Stimulated activated naive CD8-positive, alpha-beta T cell treated with anti-CD3 and anti-CD28 coated beads, Interleukin-15, Interleukin-2, amounts not matched to agents 100 ng/mL and 50 ng/mL, for 24 hours (primary cell): ENCODE data around the gene PTPRT.

ENCODE experiments used
- H3K27ac Mint-ChIP-seq: one replicate; pipeline ENCODE4 v1.8.0; 2021; ENCODE audit warnings: mild to moderate bottlenecking, mixed read lengths
- H3K27me3 Mint-ChIP-seq: one replicate; pipeline ENCODE4 v1.8.0; 2021; ENCODE audit warnings: mixed read lengths
- H3K36me3 Mint-ChIP-seq: one replicate; pipeline ENCODE4 v1.8.0; 2021; ENCODE audit warnings: low read depth, mixed read lengths
- H3K4me1 Mint-ChIP-seq: one replicate; pipeline ENCODE4 v1.8.0; 2021; ENCODE audit warnings: low read depth, mixed read lengths
- H3K4me3 Mint-ChIP-seq: one replicate; pipeline ENCODE4 v1.8.0; 2021; ENCODE audit warnings: mild to moderate bottlenecking, mixed read lengths
- H3K9me3 Mint-ChIP-seq: one replicate; pipeline ENCODE4 v1.8.0; 2021; ENCODE audit warnings: mixed read lengths

PTPRT gene

GRCh38 chr20:43191946-43192863, 2.5 kb upstream of the PTPRT start:
- Mint-ChIP-seq H3K36me3 (no peaks in the 10 kb centered on the region), H3K4me1 (peaks cover 5% of the 10 kb centered on the region), H3K9me3 (no peaks in the 10 kb centered on the region), H3K27me3 (peaks cover 37% of the 10 kb centered on the region), H3K4me3 (no peak overlapping the region), H3K27ac (no peak overlapping the region)

DNA sequence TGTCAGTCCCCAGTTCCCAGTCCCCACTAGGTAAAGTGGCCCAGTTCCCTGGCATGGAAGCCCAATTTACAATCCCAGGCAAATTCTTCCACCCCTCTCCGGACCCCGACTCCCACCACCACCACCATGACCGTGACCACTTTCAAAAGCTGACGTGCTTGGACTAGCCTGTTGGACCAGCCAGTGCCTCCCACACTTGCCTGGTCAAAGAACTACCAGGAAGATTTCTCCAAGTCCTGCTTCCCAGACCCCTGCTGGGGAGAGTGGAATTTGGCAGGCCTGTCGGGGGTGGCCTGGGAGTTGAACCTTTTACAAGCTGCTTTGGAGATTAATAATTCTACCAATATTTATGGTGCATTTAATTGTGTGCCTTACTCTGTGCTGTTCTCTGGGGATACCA, 1.4 kb upstream of the PTPRT start:
- peaks cover 5% of the 10 kb centered on the region for H3K4me1 Mint-ChIP-seq
- H3K4me3 Mint-ChIP-seq: no peak overlapping the region
- no peaks in the 10 kb centered on the region for H3K36me3 Mint-ChIP-seq
- H3K9me3 Mint-ChIP-seq: no peaks in the 10 kb centered on the region
- H3K27me3 Mint-ChIP-seq: peaks cover 45% of the 10 kb centered on the region
- H3K27ac Mint-ChIP-seq: no peak overlapping the region

DNA sequence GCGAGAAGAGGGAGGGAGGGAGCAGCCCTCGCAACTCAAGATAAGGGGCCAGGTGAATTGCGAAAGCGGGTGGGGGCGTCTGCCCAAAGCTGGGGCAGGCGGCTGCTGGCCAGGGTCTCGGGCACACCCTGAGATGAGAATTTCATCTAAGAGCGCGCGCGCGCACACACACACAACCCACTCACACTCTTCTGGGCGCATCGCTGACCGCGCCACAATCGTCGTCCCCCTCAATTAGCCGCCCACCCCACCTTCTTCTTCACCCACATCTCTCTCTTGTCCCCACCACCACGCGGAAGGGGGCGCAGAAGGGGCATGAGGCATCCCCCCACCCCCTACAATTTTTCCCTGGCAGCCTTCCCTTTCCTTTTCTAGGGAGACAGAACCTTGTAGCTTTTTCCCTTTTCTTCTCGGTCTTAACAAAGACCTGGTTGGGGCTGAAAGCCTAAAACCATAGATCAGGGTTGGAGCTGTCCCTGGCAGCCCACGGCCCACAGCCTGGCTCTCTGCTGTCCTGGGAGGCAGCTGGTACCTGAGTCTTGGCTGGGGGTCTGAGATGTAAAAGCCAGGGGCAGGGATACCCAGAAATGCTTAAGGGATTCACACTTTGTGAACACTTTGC, 737 bp upstream of the PTPRT start:
- Mint-ChIP-seq H3K36me3 (no peaks in the 10 kb centered on the region), H3K4me1 (peaks cover 5% of the 10 kb centered on the region), H3K4me3 (no peak overlapping the region), H3K27me3 (peaks cover 45% of the 10 kb centered on the region), H3K27ac (no peak overlapping the region), H3K9me3 (no peaks in the 10 kb centered on the region)

- H3K9me3 Mint-ChIP-seq: no peaks in the 10 kb centered on the region
- peaks cover 5% of the 10 kb centered on the region for H3K4me1 Mint-ChIP-seq
- H3K36me3 Mint-ChIP-seq: no peaks in the 10 kb centered on the region
- no peak overlapping the region for H3K27ac Mint-ChIP-seq
- no peak overlapping the region for H3K4me3 Mint-ChIP-seq
- peaks cover 50% of the 10 kb centered on the region for H3K27me3 Mint-ChIP-seq
These were observed 699 bp downstream of the PTPRT start for GRCh38 chr20:43188861-43189553.

- Mint-ChIP-seq H3K4me3 (no peak overlapping the region), H3K4me1 (peaks cover 5% of the 10 kb centered on the region), H3K36me3 (no peaks in the 10 kb centered on the region), H3K27me3 (peaks cover 50% of the 10 kb centered on the region), H3K27ac (no peak overlapping the region), H3K9me3 (no peaks in the 10 kb centered on the region)
These were observed 1.5 kb downstream of the PTPRT start for GRCh38 chr20:43188234-43188653.

- H3K9me3 Mint-ChIP-seq: no peaks in the 10 kb centered on the region
- no peak overlapping the region for H3K27ac Mint-ChIP-seq
- H3K36me3 Mint-ChIP-seq: no peaks in the 10 kb centered on the region
- H3K4me1 Mint-ChIP-seq: peaks cover 5% of the 10 kb centered on the region
- no peak overlapping the region for H3K4me3 Mint-ChIP-seq
- H3K27me3 Mint-ChIP-seq: peaks cover 50% of the 10 kb centered on the region
These were observed 2.1 kb downstream of the PTPRT start for GRCh38 chr20:43187476-43188233.

DNA sequence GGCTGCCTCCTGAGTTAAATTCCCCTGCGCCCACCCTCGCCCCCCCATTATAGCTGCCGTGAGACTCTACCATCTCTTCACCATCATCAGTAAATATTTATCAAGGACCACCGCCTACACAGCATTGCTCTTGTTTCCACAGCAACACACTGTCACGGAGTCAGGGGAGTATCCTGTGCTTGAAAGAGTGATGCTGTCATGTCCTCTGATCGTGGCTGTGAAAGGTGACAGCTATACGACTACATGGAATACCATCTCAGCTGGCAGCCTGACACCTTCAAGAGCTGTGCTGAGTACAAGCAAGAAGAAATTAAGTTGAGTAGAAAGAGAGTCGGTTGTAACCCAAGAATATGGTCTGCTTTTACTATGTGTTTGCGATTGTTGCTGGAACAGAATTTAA, 3.4 kb downstream of the PTPRT start:
- peaks cover 41% of the 10 kb centered on the region for H3K27me3 Mint-ChIP-seq
- peaks cover 5% of the 10 kb centered on the region for H3K4me1 Mint-ChIP-seq
- H3K9me3 Mint-ChIP-seq: no peaks in the 10 kb centered on the region
- H3K27ac Mint-ChIP-seq: no peak overlapping the region
- H3K4me3 Mint-ChIP-seq: no peak overlapping the region
- no peaks in the 10 kb centered on the region for H3K36me3 Mint-ChIP-seq

DNA sequence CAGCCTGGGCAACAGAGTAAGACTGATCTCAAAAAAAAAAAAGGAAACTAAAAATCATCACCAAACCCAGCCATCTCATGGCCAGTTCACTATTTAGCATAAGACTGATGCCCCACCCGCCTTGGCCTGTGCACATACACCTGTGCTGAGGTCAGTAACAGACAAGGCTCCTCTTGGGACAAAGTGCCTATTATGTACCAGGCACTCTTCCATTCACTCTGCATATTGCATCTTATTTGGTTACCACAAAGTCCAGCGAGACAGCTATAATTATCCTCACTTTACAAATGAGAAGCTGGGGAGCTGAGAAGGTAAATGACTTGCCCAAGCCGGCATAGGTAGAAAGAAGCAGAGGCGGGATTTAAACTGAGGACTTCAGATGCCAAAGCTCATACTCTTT, 3.8 kb downstream of the PTPRT start:
- Mint-ChIP-seq H3K36me3 (no peaks in the 10 kb centered on the region), H3K27me3 (peaks cover 37% of the 10 kb centered on the region), H3K9me3 (no peaks in the 10 kb centered on the region), H3K4me1 (peaks cover 5% of the 10 kb centered on the region), H3K4me3 (no peak overlapping the region), H3K27ac (no peak overlapping the region)

GRCh38 chr20:43183536-43184070, 6.1 kb downstream of the PTPRT start:
- Mint-ChIP-seq H3K4me3 (no peak overlapping the region), H3K27me3 (peaks cover 25% of the 10 kb centered on the region), H3K9me3 (no peaks in the 10 kb centered on the region), H3K4me1 (peaks cover 5% of the 10 kb centered on the region), H3K27ac (no peak overlapping the region), H3K36me3 (no peaks in the 10 kb centered on the region)

DNA sequence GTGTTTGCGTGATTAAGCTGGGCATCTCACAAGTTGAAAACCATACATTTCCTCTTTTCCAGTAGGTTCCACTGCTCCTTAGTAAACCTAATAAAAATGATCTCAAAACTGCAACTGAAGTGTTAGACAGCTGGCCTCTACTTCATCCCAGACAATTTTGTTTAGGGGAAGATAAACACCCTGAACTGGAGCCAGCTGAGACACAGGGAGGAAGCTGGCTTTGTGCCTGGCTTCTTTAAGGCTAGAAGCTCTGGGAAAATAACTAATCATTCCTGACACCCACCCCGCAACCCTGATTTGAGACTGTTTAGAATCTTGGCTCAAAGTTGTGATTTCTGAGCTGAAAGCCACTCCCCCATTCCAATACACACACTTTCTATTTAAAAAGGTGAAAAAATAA, 11.6 kb downstream of the PTPRT start:
- Mint-ChIP-seq H3K27me3 (no peaks in the 10 kb centered on the region), H3K36me3 (no peaks in the 10 kb centered on the region), H3K27ac (no peak overlapping the region), H3K4me3 (no peak overlapping the region), H3K9me3 (no peaks in the 10 kb centered on the region), H3K4me1 (no peaks in the 10 kb centered on the region)

DNA sequence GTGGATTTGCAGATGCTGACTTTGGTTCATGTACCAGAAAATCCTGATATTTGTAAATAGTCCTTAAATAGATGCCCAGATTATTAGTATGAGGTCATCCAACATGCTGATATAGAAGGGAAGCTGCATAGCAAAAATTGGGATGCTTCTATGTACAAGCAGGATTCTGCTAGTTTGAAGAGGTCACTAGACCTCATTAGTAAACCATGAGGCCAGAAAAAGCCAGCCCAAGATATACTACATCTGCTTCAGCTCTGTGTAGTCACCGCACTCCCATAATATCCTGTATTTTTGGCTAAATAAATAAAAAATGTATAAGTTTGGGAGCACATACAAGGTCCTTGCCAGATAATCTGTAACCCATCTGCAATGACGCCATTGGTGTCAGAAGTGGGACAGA, 13.0 kb downstream of the PTPRT start:
- H3K4me3 Mint-ChIP-seq: no peak overlapping the region
- no peak overlapping the region for H3K27ac Mint-ChIP-seq
- no peaks in the 10 kb centered on the region for H3K36me3 Mint-ChIP-seq
- H3K9me3 Mint-ChIP-seq: no peaks in the 10 kb centered on the region
- H3K4me1 Mint-ChIP-seq: no peaks in the 10 kb centered on the region
- H3K27me3 Mint-ChIP-seq: no peaks in the 10 kb centered on the region

GRCh38 chr20:43171930-43172329, 17.8 kb downstream of the PTPRT start:
- Mint-ChIP-seq H3K27ac (no peak overlapping the region), H3K27me3 (no peaks in the 10 kb centered on the region), H3K4me1 (no peaks in the 10 kb centered on the region), H3K36me3 (no peaks in the 10 kb centered on the region), H3K4me3 (no peak overlapping the region), H3K9me3 (no peaks in the 10 kb centered on the region)

DNA sequence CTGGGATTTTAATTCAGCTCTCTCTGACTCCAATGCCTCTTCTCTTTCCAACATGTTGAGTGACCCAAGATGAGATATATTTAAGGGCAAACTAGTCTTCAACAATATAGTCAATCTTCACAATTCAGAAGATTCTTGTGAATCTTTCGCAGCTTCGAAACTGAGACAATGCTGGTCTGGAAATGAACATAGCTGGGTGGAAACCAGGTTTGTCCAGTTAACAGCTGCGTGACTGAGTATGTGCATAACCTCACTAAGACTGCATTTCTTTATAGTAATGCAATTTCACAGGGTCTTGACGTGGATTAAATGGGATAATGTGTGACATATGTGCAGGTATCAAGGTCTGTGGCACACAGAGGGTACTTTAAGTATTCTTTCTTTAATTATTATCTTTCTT, 18.9 kb downstream of the PTPRT start:
- Mint-ChIP-seq H3K27me3 (no peaks in the 10 kb centered on the region), H3K9me3 (peaks cover 3% of the 10 kb centered on the region), H3K36me3 (no peaks in the 10 kb centered on the region), H3K4me1 (no peaks in the 10 kb centered on the region), H3K4me3 (no peak overlapping the region), H3K27ac (no peak overlapping the region)

DNA sequence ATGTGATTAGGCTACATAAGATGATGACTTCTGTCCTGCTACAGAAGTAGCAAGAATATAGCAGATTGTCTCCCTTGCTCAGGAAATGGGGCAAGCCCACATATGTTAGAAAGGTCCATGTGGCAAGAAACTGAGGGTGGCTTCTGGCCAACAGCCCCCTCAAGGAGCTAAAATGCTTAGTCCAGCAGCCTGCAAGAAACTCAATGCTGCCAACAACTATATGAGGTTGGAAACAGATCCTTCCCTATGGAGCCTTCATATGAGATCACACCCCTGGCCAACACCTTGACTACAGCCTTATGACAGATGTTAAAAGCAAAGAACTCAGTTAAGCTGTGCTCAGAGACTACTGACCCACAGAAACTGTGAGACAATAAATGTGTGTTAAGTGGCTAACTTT, 22.1 kb downstream of the PTPRT start:
- no peaks in the 10 kb centered on the region for H3K36me3 Mint-ChIP-seq
- peaks cover 3% of the 10 kb centered on the region for H3K9me3 Mint-ChIP-seq
- no peak overlapping the region for H3K27ac Mint-ChIP-seq
- no peaks in the 10 kb centered on the region for H3K4me1 Mint-ChIP-seq
- no peak overlapping the region for H3K4me3 Mint-ChIP-seq
- peaks cover 4% of the 10 kb centered on the region for H3K27me3 Mint-ChIP-seq
